Endodermal cell (in vitro differentiated cells): ENCODE measurements around the gene THSD7B. TPM values are rescaled to one million over a fixed set of nuclear protein-coding genes. Genes with fewer than 3 reads are reported as not detected.
A peak's percentile ranks its signal among the peaks of the same experiment; 100 is the strongest.

Experiments
- DNase-seq: peaks from one replicate; pipeline ENCODE4 v3.0.0-alpha.2; 2017
- H3K27ac ChIP-seq: 2 replicates; pipeline ENCODE4 v1.5.1; 2013; ENCODE audit warnings: mild to moderate bottlenecking, low read depth, low read length, moderate library complexity
- H3K27me3 ChIP-seq: 2 replicates; pipeline ENCODE4 v1.6.1; 2013; ENCODE audit warnings: mild to moderate bottlenecking, low read length, moderate library complexity; ENCODE audit not compliant: insufficient read depth, control insufficient read depth, poor library complexity, severe bottlenecking
- H3K36me3 ChIP-seq: 2 replicates; pipeline ENCODE4 v1.7.0; 2013; ENCODE audit warnings: mild to moderate bottlenecking, low read length, moderate library complexity; ENCODE audit not compliant: control insufficient read depth, insufficient read depth
- H3K4me1 ChIP-seq: one replicate; pipeline ENCODE4 v1.7.0; 2013; ENCODE audit warnings: low read length; ENCODE audit not compliant: control insufficient read depth, insufficient read depth
- H3K4me3 ChIP-seq: 2 replicates; pipeline ENCODE4 v1.5.1; 2013; ENCODE audit warnings: mild to moderate bottlenecking, low read length, moderate library complexity
- H3K9ac ChIP-seq: 2 replicates; pipeline ENCODE4 v1.6.1; 2013; ENCODE audit warnings: mild to moderate bottlenecking, low read length, moderate library complexity; ENCODE audit not compliant: poor library complexity, severe bottlenecking; ENCODE audit errors: extremely low read depth
- H3K9me3 ChIP-seq: 2 replicates; pipeline ENCODE4 v1.6.1; 2013; ENCODE audit warnings: mild to moderate bottlenecking, low read length, moderate library complexity; ENCODE audit not compliant: control insufficient read depth
- H3K27ac Mint-ChIP-seq: 2 replicates; pipeline ENCODE4 v1.8.0; 2020; ENCODE audit warnings: mixed read lengths
- H3K27me3 Mint-ChIP-seq: 2 replicates; pipeline ENCODE4 v1.8.0; 2021; ENCODE audit warnings: mild to moderate bottlenecking, mixed read lengths; ENCODE audit not compliant: insufficient read depth
- H3K36me3 Mint-ChIP-seq: 2 replicates; pipeline ENCODE4 v1.8.0; 2020; ENCODE audit warnings: low read depth, mixed read lengths
- H3K4me1 Mint-ChIP-seq: 2 replicates; pipeline ENCODE4 v1.8.0; 2020; ENCODE audit warnings: mixed read lengths
- H3K4me3 Mint-ChIP-seq: 2 replicates; pipeline ENCODE4 v1.8.0; 2020; ENCODE audit warnings: mild to moderate bottlenecking, moderate library complexity, mixed read lengths
- H3K9me3 Mint-ChIP-seq: 2 replicates; pipeline ENCODE4 v1.8.0; 2020; ENCODE audit warnings: mild to moderate bottlenecking, mixed read lengths
- WGBS, 2 experiments: methylation state at CpG; one replicate each; pipeline versions ENCODE4 v1.1.5 to v1.1.7; 2013; ENCODE audit warnings: missing lambda C conversion rate in 2 of 2, mixed read lengths in 1 of 2; ENCODE audit not compliant: insufficient coverage in 1 of 2, insufficient read length in 1 of 2; 5-methylcytosine and 5-hydroxymethylcytosine counted together
- total RNA-seq, 2 donors: library from RNA; stranded (reverse); fragmentation: NEBNext Ultra II Directional in 1 of 2; extraction: Animal tissue kit (Norgen Biotek cat#: 25700) in 1 of 2; gene quantifications; 2 replicates in 1 of 2; 3 replicates in 1 of 2; pipeline ENCODE4 v1.2.1, GENCODE V29; 2021
- TF ChIP-seq, protein P1 (sequence below): fragments of 200-600 bp; sonication (generic); conservative IDR thresholded peaks from 2 replicates; pipeline ENCODE4 v1.5.0; 2021; ENCODE audit warnings: antibody characterized with exemption, mild to moderate bottlenecking

The THSD7B gene
- total RNA-seq, 2 donors from 2014 or later, result 1.8 to 2.6 TPM

DNA sequence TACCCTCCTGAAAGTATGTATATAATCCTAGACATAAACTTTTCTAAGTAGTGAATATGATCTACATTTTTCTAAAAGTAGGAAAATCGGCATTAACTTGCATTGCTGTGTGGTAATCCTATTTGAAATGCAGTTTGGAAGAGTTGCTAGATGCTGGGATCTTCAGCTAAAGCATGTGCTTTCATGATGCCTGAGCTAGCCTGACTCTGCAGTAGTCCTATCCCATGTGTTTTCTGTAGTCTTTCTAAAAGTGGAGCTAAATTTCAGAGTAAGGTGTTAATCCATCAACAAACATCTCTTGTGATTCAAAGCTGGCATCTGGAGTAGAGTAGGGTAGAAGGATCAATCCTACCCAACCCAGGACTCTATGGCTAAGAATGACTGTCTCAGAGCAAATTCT, 229.4 kb downstream of the THSD7B start:
- 86 to 100% methylated on average over 1 of the region's 1 CpG for WGBS, 2 experiments
- H3K27me3 ChIP-seq, result no peaks in the 10 kb centered on the region
- no peak overlapping the region for H3K4me3 ChIP-seq
- H3K4me1 Mint-ChIP-seq, result peaks cover 3% of the 10 kb centered on the region
- no peak for DNase-seq
- no peak overlapping the region for H3K27ac ChIP-seq
- no peaks in the 10 kb centered on the region for H3K4me1 ChIP-seq
- no peak overlapping the region for H3K4me3 Mint-ChIP-seq
- no peak overlapping the region for H3K9ac ChIP-seq
- no peaks in the 10 kb centered on the region for H3K9me3 ChIP-seq
- H3K9me3 Mint-ChIP-seq, result no peaks in the 10 kb centered on the region
- TF ChIP-seq, protein P1, sequence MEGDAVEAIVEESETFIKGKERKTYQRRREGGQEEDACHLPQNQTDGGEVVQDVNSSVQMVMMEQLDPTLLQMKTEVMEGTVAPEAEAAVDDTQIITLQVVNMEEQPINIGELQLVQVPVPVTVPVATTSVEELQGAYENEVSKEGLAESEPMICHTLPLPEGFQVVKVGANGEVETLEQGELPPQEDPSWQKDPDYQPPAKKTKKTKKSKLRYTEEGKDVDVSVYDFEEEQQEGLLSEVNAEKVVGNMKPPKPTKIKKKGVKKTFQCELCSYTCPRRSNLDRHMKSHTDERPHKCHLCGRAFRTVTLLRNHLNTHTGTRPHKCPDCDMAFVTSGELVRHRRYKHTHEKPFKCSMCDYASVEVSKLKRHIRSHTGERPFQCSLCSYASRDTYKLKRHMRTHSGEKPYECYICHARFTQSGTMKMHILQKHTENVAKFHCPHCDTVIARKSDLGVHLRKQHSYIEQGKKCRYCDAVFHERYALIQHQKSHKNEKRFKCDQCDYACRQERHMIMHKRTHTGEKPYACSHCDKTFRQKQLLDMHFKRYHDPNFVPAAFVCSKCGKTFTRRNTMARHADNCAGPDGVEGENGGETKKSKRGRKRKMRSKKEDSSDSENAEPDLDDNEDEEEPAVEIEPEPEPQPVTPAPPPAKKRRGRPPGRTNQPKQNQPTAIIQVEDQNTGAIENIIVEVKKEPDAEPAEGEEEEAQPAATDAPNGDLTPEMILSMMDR, result no peak
- H3K36me3 ChIP-seq, result no peaks in the 10 kb centered on the region
- no peak overlapping the region for H3K27ac Mint-ChIP-seq
- H3K27me3 Mint-ChIP-seq, result peaks cover 2% of the 10 kb centered on the region
- H3K36me3 Mint-ChIP-seq, result no peaks in the 10 kb centered on the region

GRCh38 chr2:136997557-136997956, 232.2 kb downstream of the THSD7B start:
- Histone ChIP-seq H3K27ac (no peak overlapping the region), H3K4me3 (no peak overlapping the region), H3K9ac (no peak overlapping the region), H3K36me3 (no peaks in the 10 kb centered on the region), H3K4me1 (no peaks in the 10 kb centered on the region), H3K27me3 (no peaks in the 10 kb centered on the region), H3K9me3 (no peaks in the 10 kb centered on the region)
- DNase-seq, result no peak
- Mint-ChIP-seq H3K4me3 (no peak overlapping the region), H3K27me3 (no peaks in the 10 kb centered on the region), H3K36me3 (no peaks in the 10 kb centered on the region), H3K4me1 (peaks cover 6% of the 10 kb centered on the region), H3K9me3 (no peaks in the 10 kb centered on the region), H3K27ac (peak overlapping the region; percentile 48)
- TF ChIP-seq, protein P1, result no peak
- WGBS, 2 experiments, result 92 to 100% methylated on average over 1 of the region's 1 CpG

- H3K4me1 Mint-ChIP-seq, result peaks cover 23% of the 10 kb centered on the region
- H3K27ac ChIP-seq, result no peak overlapping the region
- WGBS, 2 experiments, result 94 to 100% methylated on average over 2 of the region's 2 CpGs
- no peak overlapping the region for H3K9ac ChIP-seq
- TF ChIP-seq, protein P1, result no peak
- no peak for DNase-seq
- no peak overlapping the region for H3K4me3 ChIP-seq
- no peaks in the 10 kb centered on the region for H3K27me3 ChIP-seq
- no peaks in the 10 kb centered on the region for H3K9me3 Mint-ChIP-seq
- peaks cover 8% of the 10 kb centered on the region for H3K4me1 ChIP-seq
- H3K27ac Mint-ChIP-seq, result no peak overlapping the region
- no peaks in the 10 kb centered on the region for H3K36me3 ChIP-seq
- no peaks in the 10 kb centered on the region for H3K27me3 Mint-ChIP-seq
- H3K9me3 ChIP-seq, result no peaks in the 10 kb centered on the region
- H3K4me3 Mint-ChIP-seq, result no peak overlapping the region
- no peaks in the 10 kb centered on the region for H3K36me3 Mint-ChIP-seq
These were observed 235.5 kb downstream of the THSD7B start for GRCh38 chr2:137000811-137001210.
